ENCODE measurements around the gene ZNF3.
"Not testable (repeated sequence)": the region's sequence is repeated elsewhere in the genome, so short reads cannot be mapped to it uniquely, and the experiment has no call there.

Gene ZNF3

DNA sequence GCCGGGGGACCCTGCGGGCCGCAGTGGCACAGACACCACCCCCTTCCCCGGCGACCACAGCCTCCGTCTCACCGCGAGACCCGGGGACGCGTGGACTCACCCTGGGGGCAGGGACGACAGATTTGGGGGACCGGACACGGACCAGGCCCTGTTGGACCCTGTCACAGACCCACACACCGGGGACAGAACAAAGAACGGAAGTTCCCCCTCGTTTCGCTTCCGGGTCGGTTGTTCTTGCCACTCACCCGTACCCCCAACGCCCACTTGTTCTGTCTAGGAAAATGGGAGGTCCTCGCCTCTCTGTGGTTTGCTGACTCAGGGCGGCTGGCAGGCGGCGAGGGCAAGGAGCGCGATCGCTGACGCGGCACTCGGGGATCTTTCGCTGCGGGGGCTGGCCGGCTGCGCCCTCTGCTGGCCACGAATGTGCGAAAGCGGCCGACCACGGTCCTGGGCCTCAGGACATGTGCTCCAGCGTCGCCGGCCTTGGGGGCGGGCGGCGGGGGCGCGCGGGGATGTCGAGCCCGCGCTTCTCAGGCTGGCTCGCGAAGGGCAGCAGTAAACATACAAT, at the start of gene ZNF3:
Gene ZNF3, minus strand, starts transcription at position 189 of the 568 bp plus-strand sequence. CDS start 4,366 bp downstream, outside the sequence.
- DNase-seq (ENCODE audit: low read depth) = peak; percentile 98

DNA sequence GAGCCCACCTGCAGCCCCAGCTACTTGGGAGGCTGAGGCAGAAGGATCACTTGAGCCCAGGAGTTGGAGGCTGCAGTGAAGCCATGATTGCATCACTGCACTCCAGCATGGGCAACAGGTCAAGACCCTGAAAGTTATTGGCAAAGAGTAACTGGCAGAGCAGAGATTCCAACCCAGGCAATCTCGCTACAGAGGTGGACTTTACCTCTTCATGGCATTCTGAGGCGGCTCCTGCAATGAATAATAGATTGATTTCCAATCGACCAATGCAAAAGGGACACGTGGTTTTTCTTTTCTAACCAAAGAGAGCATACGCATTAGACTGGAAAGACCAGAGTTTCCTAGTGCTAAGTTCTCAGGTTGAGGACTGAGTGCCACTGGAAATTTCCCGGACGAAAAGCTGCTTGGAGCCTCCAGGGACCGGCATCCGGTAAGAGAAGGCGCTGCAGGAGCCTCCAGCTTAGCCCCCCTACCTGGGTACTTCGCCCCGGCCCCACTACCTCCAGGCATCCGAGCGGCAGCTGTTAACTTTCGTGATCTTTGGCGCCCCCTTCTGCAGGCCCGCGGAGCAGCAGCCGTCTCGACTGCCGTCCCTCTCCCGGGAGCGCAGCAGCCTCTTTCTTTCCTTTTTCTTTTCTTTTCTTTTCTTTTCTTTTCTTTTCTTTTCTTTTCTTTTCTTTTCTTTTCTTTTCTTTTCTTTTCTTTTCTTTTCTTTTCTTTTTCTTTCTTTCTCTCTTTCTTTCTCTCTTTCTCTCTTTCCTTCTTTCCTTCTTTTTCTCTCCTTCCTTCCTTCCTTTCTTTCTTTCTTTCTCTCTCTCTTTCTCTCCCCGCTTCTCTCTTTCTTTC, 49.3 kb upstream of the ZNF3 start:
- DNase-seq (ENCODE audit: low read depth) = peak; percentile 73

DNA sequence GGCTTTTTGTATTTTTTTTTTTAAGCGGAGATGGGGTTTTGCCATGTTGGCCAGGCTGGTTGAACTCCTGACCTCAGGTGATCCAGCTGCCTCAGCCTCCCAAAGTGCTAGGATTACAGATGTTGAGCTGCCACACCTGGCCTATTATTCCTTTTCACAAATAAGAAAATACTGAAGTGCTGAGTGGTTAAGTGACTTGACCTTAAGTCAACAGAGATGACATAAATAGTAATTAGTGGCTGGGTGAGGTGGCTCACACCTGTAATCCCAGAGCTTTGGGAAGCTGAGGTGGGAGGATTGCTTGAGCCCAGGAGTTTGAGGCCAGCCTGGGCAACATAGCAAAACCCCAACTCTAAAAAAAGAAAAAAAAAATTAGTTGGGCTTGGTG, 48.7 kb upstream of the ZNF3 start:
- DNase-seq (ENCODE audit: low read depth) = not testable (repeated sequence)

DNA sequence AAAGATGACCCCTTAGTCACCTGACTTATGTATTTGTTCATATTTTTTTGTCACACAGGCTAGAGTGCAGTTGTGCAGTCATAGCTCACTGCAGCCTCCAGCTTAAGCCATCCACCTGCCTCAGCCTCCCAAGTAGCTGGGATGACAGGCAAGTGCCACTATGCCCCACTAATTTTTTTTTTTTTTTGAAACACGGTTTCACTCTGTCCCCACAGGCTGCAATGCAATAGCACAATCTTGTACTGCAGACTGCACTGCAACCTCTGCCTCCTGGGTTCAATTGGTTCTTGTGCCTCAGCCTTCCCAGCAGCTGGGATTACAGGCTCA, 47.1 kb upstream of the ZNF3 start:
- DNase-seq (ENCODE audit: low read depth) = no peak

GRCh38 chr7:100127866-100128636, 46.5 kb upstream of the ZNF3 start:
- DNase-seq (ENCODE audit: low read depth) = no peak

DNA sequence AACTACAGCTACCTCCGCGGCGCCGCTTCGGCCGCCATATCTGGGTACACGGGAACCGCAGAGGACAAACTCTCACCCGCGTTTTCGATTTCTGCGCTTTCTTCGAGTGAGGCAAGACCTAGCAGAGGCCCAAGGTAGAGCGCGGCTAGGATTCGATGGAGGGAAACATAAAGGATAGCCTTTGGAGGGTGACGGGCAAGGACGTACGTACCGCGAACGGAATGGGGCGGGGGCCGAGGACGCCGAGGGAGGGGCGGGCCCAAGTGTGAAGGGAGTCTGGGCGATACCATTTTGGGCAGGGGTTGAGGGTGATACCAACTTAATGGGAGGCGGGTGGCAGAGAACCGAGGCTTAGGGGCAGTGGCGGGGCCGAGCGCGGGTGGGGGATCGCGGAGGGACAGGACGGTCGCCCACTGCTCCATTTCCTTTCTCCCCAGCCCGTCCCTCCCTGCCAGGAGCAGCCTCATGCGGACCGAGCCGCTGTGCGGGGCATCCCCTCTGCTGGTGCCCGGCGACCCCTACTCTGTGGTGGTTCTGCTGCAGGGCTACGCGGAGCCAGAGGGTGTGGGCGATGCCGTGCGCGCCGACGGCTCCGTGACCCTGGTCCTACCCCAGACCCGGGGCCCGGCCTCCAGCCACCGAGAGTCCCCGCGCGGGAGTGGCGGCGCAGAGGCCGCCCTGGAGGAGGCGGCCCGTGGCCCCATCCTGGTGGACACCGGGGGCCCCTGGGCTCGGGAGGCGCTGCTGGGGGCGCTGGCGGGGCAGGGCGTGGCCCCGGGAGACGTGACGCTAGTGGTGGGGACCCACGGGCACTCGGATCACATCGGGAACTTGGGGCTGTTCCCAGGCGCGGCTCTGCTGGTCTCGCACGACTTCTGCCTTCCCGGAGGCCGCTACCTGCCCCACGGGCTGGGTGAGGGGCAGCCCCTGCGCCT, 45.7 kb upstream of the ZNF3 start, which contains the start of gene MBLAC1:
Gene MBLAC1, plus strand, starts transcription at position 37 of the 935 bp plus-strand sequence. Its CDS starts 429 bp downstream, at position 466.
- peak; percentile 85 for DNase-seq (ENCODE audit: low read depth)

DNA sequence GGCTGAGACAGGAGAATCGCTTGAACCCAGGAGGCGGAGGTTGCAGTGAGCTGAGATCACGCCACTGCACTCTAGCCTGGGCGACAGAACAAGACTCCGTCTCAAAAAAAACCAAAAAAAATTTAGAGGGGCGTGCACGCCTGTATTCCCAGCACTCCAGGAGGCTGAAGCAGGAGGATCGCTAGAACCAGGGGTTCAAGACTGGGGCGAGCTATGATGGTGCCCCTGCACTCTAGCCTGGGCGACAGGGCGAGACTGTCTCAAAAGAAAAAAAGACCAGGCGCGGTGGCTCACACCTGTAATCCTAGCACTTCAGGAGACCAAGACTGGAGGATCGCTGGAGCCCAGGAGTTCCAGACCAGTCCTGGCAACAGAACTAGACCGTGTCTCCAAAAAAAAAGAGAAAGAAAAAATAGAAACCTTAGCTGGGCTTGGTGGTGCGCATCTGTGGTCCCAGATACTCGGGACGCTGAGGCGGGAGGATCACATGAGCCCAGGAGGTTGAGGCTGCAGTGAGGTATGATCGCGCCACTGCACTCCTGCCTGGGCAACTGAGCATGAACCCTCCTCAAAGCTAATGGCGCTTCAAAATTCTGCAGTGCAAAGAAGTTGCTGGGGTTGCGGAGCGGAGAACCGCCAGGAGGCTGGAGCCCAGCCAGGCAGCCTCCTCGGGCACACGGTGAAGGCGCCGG, 44.9 kb upstream of the ZNF3 start:
- no peak for DNase-seq (ENCODE audit: low read depth)

DNA sequence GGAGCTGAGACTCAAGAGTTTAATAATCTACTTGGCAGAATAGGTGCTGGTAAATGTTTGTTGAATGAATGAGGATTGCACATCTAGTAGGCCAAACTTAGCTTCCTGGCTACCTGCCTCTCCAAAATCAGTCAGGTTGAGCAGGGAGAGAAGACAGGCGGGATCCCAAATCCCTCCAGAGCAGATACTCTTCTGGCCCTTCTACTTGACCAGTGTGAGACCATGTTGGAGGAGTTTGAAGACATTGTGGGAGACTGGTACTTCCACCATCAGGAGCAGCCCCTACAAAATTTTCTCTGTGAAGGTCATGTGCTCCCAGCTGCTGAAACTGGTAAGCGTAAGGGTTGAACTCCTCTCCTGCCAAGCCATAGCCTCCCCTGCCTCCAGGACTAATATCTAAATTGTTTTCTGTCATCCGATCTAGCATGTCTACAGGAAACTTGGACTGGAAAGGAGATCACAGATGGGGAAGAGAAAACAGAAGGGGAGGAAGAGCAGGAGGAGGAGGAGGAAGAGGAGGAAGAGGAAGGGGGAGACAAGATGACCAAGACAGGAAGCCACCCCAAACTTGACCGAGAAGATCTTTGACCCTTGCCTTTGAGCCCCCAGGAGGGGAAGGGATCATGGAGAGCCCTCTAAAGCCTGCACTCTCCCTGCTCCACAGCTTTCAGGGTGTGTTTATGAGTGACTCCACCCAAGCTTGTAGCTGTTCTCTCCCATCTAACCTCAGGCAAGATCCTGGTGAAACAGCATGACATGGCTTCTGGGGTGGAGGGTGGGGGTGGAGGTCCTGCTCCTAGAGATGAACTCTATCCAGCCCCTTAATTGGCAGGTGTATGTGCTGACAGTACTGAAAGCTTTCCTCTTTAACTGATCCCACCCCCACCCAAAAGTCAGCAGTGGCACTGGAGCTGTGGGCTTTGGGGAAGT, 43.0 kb upstream of the ZNF3 start:
- DNase-seq (ENCODE audit: low read depth) = no peak

GRCh38 chr7:100122568-100122967, 41.0 kb upstream of the ZNF3 start:
- no peak for DNase-seq (ENCODE audit: low read depth)

- DNase-seq (ENCODE audit: low read depth) = no peak
Measured at GRCh38 chr7:100122067-100122466, 40.5 kb upstream of the ZNF3 start.

- DNase-seq (ENCODE audit: low read depth) = no peak
Measured at GRCh38 chr7:100120733-100121036, 39.2 kb upstream of the ZNF3 start.

GRCh38 chr7:100119970-100120732, 38.6 kb upstream of the ZNF3 start:
- DNase-seq (ENCODE audit: low read depth) = peak; percentile 62

DNA sequence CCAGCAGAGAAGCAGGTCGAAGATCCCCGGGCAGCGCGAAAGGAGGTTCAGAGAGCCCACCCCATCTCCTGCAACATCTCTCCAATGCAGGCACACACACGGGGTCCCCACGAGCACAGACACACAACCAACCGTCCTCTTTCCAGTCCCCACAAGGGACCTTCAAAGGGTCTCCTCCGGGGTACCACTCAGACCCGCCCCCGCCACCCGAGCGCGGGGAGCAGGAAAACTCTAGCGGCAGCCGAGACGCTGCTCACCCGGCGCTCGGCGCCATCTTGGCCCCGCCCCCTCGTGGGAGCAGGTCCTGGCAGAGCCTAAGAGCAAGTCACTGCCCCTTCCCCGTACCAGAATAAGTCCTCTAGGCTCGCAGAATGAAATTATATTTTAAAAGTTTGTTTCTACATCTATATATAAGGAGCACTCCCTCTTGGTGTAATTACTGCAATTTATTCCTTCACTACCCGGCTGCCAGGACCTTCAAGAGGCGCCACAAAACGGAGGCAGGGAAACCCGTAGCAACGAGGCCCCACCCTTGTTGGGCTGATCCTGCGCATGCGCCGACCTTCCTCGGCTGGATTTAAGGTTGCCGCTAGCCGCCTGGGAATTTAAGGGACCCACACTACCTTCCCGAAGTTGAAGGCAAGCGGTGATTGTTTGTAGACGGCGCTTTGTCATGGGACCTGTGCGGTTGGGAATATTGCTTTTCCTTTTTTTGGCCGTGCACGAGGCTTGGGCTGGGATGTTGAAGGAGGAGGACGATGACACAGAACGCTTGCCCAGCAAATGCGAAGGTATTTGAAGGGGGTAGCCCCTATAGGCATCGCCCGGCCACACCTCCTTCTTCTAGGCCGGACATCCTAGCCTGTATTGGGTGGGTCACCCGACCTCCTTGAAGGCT, 37.8 kb upstream of the ZNF3 start, which contains the start of the genes CNPY4 and TAF6:
Gene CNPY4, plus strand, starts transcription at position 563 of the 898 bp plus-strand sequence. Its CDS starts 111 bp downstream, at position 674.
Gene TAF6, minus strand, starts transcription at position 287 of the 898 bp plus-strand sequence. CDS start 5,149 bp downstream, outside the sequence.
- DNase-seq (ENCODE audit: low read depth) = peak; percentile 94

- no peak for DNase-seq (ENCODE audit: low read depth)
Measured at GRCh38 chr7:100118388-100119071, 37.0 kb upstream of the ZNF3 start.

DNA sequence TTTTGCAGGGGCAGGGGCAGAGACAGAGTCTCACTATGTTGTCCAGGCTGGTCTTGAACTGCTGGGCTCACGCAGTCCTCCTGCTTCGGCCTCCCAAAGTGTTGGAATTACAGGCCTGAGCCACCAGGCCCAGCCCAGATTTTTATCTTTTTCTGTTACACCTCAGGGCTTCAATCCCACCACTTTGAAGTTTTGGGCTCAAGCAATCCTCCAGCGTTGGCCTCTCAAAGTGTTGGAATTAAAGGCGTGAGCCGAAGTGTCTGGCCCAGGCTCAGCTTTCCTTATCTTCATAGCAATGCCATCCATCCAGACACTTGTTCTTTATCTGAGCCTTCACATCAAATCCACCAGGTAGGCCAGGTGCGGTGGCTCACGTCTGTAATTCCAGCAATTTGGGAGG, 33.5 kb upstream of the ZNF3 start:
- DNase-seq (ENCODE audit: low read depth) = no peak

GRCh38 chr7:100111914-100112313, 30.4 kb upstream of the ZNF3 start:
- DNase-seq (ENCODE audit: low read depth) = no peak

DNA sequence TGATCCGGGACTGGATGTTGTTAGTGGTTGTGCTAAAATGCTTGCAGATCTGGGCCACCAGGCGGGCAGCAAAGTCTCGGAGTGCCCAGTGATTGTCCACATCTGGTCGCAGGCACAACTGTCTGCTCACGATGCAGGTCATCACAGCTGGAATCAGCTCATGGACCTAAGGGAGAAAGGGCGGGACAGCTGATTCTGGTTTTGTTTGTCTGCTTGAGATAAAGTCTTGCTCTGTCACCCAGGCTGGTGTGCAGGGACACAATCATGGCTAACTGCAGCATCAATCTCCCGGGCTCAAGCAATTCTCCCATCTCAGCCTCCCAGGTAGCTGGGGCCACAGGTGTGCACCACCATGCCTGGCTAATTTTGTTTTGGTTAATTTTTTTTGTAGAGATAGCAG, 29.6 kb upstream of the ZNF3 start:
- DNase-seq (ENCODE audit: low read depth) = no peak
